Stimulated activated CD4-positive, alpha-beta T cell treated with anti-CD3 and anti-CD28 coated beads, TNF-alpha, amount 100 ng/mL, for 1 hour (primary cell): ENCODE data around the gene BUB1.
A peak's percentile ranks its signal among the peaks of the same experiment; 100 is the strongest.
"Not testable (repeated sequence)": the region's sequence is repeated elsewhere in the genome, so short reads cannot be mapped to it uniquely, and the experiment has no call there.

Experiments
- DNase-seq, 3 donors: peaks; one replicate each; pipeline ENCODE4 v3.0.0-alpha.2; 2020; ENCODE audit warnings: low read depth in 3 of 3, low spot score in 1 of 3

BUB1 gene

GRCh38 chr2:110677530-110678456, at the start of gene BUB1:
Gene BUB1, minus strand, starts transcription at chr2:110678063. Its CDS starts 68 bp downstream, at chr2:110677995.
- DNase-seq: peak; percentile 87 to 88 (median 88)

- no peak for DNase-seq
Observed at GRCh38 chr2:110726285-110726684, 48.4 kb upstream of the BUB1 start.

GRCh38 chr2:110725859-110726258, 48.0 kb upstream of the BUB1 start:
- DNase-seq: no peak

- DNase-seq: no peak
Observed at GRCh38 chr2:110725370-110725769, 47.5 kb upstream of the BUB1 start.

GRCh38 chr2:110724820-110725219, 47.0 kb upstream of the BUB1 start:
- no peak for DNase-seq

- DNase-seq: no peak
Observed at GRCh38 chr2:110720547-110720946, 42.7 kb upstream of the BUB1 start.

- no peak for DNase-seq
Observed at GRCh38 chr2:110718990-110719389, 41.1 kb upstream of the BUB1 start.

- no peak for DNase-seq
Observed at GRCh38 chr2:110718382-110718781, 40.5 kb upstream of the BUB1 start.

- no peak for DNase-seq
Observed at GRCh38 chr2:110717734-110718133, 39.9 kb upstream of the BUB1 start.

GRCh38 chr2:110716959-110717645, 39.2 kb upstream of the BUB1 start:
- no peak for DNase-seq

- no peak for DNase-seq
Observed at GRCh38 chr2:110714452-110715224, 36.8 kb upstream of the BUB1 start.

GRCh38 chr2:110713513-110714362, 35.9 kb upstream of the BUB1 start:
- DNase-seq: no peak

- DNase-seq: no peak
Observed at GRCh38 chr2:110712737-110713136, 34.9 kb upstream of the BUB1 start.

GRCh38 chr2:110708455-110708854, 30.6 kb upstream of the BUB1 start:
- DNase-seq: no peak

GRCh38 chr2:110707386-110707965, 29.6 kb upstream of the BUB1 start:
- DNase-seq: no peak

- no peak for DNase-seq
Observed at GRCh38 chr2:110702514-110703380, 24.9 kb upstream of the BUB1 start.

GRCh38 chr2:110698253-110698652, 20.4 kb upstream of the BUB1 start:
- DNase-seq: not testable (repeated sequence)

GRCh38 chr2:110695146-110695898, 17.5 kb upstream of the BUB1 start:
- DNase-seq: not testable (repeated sequence)
